ENCODE measurements around the gene SLC6A5. TPM values are rescaled to one million over a fixed set of nuclear protein-coding genes. Genes with fewer than 3 reads are reported as not detected.
"Not testable (repeated sequence)": the region's sequence is repeated elsewhere in the genome, so short reads cannot be mapped to it uniquely, and the experiment has no call there.

SLC6A5 gene
- total RNA-seq, result not detected

- TF ChIP-seq POLR2A (IDR thresholded peaks at IDR 0.05) (no peak), CTCF (IDR thresholded peaks at IDR 0.05) (no peak), EP300 (IDR thresholded peaks at IDR 0.05) (no peak), POLR2AphosphoS5 (IDR thresholded peaks at IDR 0.05) (no peak)
- Histone ChIP-seq H3K4me1 (peaks cover 12% of the 10 kb centered on the region), H3K9me3 (no peaks in the 10 kb centered on the region), H3K27me3 (peaks cover 99% of the 10 kb centered on the region), H3K27ac (no peak within 1 kb of the TSS), H3K4me3 (no peak within 1 kb of the TSS), H3K36me3 (no peaks in the 10 kb centered on the region)
- DNase-seq (ENCODE audit: low spot score in 2 of 2), result no peak
- WGBS, result 7% methylated on average over 24 of the region's 25 CpGs
Observed at GRCh38 chr11:20599221-20600019, at the start of gene SLC6A5. TSS of gene SLC6A5 (plus strand) at chr11:20599608. CDS start at chr11:20599673, 65 bp downstream.

- Histone ChIP-seq H3K4me3 (no peak overlapping the region), H3K36me3 (no peaks in the 10 kb centered on the region), H3K27ac (no peak overlapping the region), H3K9me3 (no peaks in the 10 kb centered on the region), H3K4me1 (no peaks in the 10 kb centered on the region), H3K27me3 (no peaks in the 10 kb centered on the region)
- 87% methylated on average over 2 of the region's 2 CpGs for whole genome bisulfite sequencing
- no peak for DNase-seq (ENCODE audit: low spot score in 2 of 2)
- TF ChIP-seq POLR2AphosphoS5 (IDR thresholded peaks at IDR 0.05) (no peak), CTCF (IDR thresholded peaks at IDR 0.05) (no peak), EP300 (IDR thresholded peaks at IDR 0.05) (no peak), POLR2A (IDR thresholded peaks at IDR 0.05) (no peak)
Observed at GRCh38 chr11:20551096-20551495, 48.3 kb upstream of the SLC6A5 start.

- no peak for TF ChIP-seq POLR2AphosphoS5 (IDR thresholded peaks at IDR 0.05)
- no peak for TF ChIP-seq POLR2A (IDR thresholded peaks at IDR 0.05)
- TF ChIP-seq CTCF (IDR thresholded peaks at IDR 0.05), result no peak
- TF ChIP-seq EP300 (IDR thresholded peaks at IDR 0.05), result no peak
- no peaks in the 10 kb centered on the region for H3K36me3 ChIP-seq
- 73% methylated on average over 2 of the region's 3 CpGs for WGBS
Observed at GRCh38 chr11:20555783-20556182, 43.6 kb upstream of the SLC6A5 start.

GRCh38 chr11:20556396-20556795 is 43.0 kb upstream of the SLC6A5 start:
- not testable (repeated sequence) for H3K4me3 ChIP-seq; H3K27ac ChIP-seq; H3K36me3 ChIP-seq; DNase-seq (ENCODE audit: low spot score in 2 of 2); H3K27me3 ChIP-seq; H3K9me3 ChIP-seq; H3K4me1 ChIP-seq

More at GRCh38 chr11:20555783-20556182, 43.6 kb upstream of the SLC6A5 start:
- Histone ChIP-seq H3K27me3 (no peaks in the 10 kb centered on the region), H3K4me1 (no peaks in the 10 kb centered on the region), H3K4me3 (no peak overlapping the region), H3K9me3 (no peaks in the 10 kb centered on the region), H3K27ac (no peak overlapping the region)
- no peak for DNase-seq (ENCODE audit: low spot score in 2 of 2)

- Histone ChIP-seq H3K27ac (no peak overlapping the region), H3K4me3 (no peak overlapping the region), H3K36me3 (no peaks in the 10 kb centered on the region), H3K27me3 (no peaks in the 10 kb centered on the region), H3K9me3 (no peaks in the 10 kb centered on the region), H3K4me1 (no peaks in the 10 kb centered on the region)
- TF ChIP-seq POLR2A (IDR thresholded peaks at IDR 0.05), result no peak
- no peak for TF ChIP-seq POLR2AphosphoS5 (IDR thresholded peaks at IDR 0.05)
- TF ChIP-seq CTCF (IDR thresholded peaks at IDR 0.05), result no peak
- TF ChIP-seq EP300 (IDR thresholded peaks at IDR 0.05), result no peak
- no peak for DNase-seq (ENCODE audit: low spot score in 2 of 2)
- 89% methylated on average over 4 of the region's 4 CpGs for WGBS
Observed at GRCh38 chr11:20558741-20559140, 40.7 kb upstream of the SLC6A5 start.

Data from suprapubic skin (tissue), 4 donors.